Measurements from ENCODE around the gene PRR11.
"Not testable (repeated sequence)": the region's sequence is repeated elsewhere in the genome, so short reads cannot be mapped to it uniquely, and the experiment has no call there.

PRR11 gene

DNA sequence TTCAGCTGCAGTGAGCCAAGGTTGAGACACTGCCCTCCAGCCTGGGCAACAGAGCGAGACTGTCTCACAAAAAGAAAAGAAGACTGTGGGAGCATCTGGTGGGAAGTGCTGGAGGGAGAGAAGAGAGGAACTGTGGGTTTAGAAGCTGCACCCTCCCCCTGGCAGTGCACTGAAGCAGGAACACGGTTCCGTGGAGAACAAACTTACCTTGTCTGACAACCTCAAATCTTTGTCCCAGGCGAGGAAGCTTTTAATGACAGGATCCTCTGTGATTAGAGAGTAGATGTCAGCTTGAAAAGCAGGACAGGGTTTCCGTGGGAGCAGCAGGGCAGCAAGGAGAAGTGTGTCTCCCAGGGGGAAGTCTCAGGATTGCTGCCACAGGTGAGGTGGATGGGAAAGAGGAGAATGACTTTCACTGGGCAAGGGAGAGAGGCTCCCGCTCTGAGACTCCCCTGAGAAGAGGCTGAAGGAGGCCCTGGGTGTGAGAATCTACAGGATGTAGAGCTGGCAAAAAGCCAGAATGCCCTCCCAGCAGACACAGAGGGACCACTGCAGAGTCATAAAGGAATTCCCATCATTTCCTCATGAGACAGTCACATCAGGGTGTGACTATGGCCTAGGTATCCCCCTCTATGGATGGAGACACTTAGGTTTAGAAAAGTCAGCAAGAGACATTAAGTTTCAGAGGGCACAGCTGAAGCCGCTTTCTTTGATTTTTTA lies 22.9 kb downstream of the PRR11 start:
- Histone ChIP-seq H3K9ac (ENCODE audit: low read depth, low read length) (no peak overlapping the region), H3K79me2 (ENCODE audit: insufficient read depth, low read length) (peaks cover 82% of the 10 kb centered on the region), H3K4me1 (ENCODE audit: insufficient read depth, low read length) (no peaks in the 10 kb centered on the region), H3K9me3 (ENCODE audit: insufficient read depth, low read length, severe bottlenecking) (no peaks in the 10 kb centered on the region), H3K4me3 (ENCODE audit: low read depth in 1 of 2, low read length in 2 of 2) (no peak overlapping the region), H3K27me3 (ENCODE audit: insufficient read depth, low read length, poor library complexity) (no peaks in the 10 kb centered on the region), H3K4me2 (ENCODE audit: insufficient read depth, low read length) (no peak overlapping the region), H3K36me3 (ENCODE audit: insufficient read depth, low read length) (peaks cover 74% of the 10 kb centered on the region), H2AFZ (ENCODE audit: low read depth, low read length) (no peak overlapping the region), H3K27ac (ENCODE audit: low read length) (no peak overlapping the region), H4K20me1 (ENCODE audit: insufficient read depth, low read length) (peaks cover 28% of the 10 kb centered on the region; the same call in 1 of the 2 replicates)
- no peak for DNase-seq
- TF ChIP-seq, protein P1, sequence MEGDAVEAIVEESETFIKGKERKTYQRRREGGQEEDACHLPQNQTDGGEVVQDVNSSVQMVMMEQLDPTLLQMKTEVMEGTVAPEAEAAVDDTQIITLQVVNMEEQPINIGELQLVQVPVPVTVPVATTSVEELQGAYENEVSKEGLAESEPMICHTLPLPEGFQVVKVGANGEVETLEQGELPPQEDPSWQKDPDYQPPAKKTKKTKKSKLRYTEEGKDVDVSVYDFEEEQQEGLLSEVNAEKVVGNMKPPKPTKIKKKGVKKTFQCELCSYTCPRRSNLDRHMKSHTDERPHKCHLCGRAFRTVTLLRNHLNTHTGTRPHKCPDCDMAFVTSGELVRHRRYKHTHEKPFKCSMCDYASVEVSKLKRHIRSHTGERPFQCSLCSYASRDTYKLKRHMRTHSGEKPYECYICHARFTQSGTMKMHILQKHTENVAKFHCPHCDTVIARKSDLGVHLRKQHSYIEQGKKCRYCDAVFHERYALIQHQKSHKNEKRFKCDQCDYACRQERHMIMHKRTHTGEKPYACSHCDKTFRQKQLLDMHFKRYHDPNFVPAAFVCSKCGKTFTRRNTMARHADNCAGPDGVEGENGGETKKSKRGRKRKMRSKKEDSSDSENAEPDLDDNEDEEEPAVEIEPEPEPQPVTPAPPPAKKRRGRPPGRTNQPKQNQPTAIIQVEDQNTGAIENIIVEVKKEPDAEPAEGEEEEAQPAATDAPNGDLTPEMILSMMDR (IDR thresholded peaks at IDR 0.05; ENCODE audit: borderline replicate concordance, extremely low read depth, low read length, poor library complexity, severe bottlenecking): no peak
- TF ChIP-seq EZH2 (IDR thresholded peaks at IDR 0.05; ENCODE audit: borderline replicate concordance, low read depth, low read length, severe bottlenecking): no peak
- no peak for ATAC-seq (ENCODE audit: insufficient read depth, low read depth)

DNA sequence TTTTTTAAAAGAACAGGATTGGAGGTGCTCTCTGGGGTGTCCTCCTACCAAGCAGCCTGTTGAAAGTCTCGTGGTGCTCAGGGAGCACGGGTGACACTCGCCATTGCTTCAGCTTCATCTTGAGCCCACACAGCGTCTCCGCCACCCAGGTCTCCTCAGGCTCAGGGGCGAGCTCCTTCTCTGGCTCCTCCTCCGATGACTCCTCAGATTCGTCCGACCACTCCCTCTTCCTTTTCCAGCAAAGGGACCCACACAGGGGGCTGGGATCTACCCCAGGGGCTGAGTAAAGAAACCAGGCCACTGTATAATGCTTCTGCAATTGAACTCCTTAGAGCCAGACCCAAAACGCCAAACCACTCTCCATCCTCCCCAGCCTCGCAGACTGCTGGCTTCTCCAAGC lies 24.1 kb downstream of the PRR11 start:
- H3K27me3 ChIP-seq (ENCODE audit: insufficient read depth, low read length, poor library complexity); H2AFZ ChIP-seq (ENCODE audit: low read depth, low read length); H3K4me2 ChIP-seq (ENCODE audit: insufficient read depth, low read length); H3K4me1 ChIP-seq (ENCODE audit: insufficient read depth, low read length); H3K9me3 ChIP-seq (ENCODE audit: insufficient read depth, low read length, severe bottlenecking); H3K9ac ChIP-seq (ENCODE audit: low read depth, low read length); DNase-seq; ATAC-seq (ENCODE audit: insufficient read depth, low read depth); H3K27ac ChIP-seq (ENCODE audit: low read length); H3K4me3 ChIP-seq (ENCODE audit: low read depth in 1 of 2, low read length in 2 of 2): not testable (repeated sequence)
- Histone ChIP-seq H3K36me3 (ENCODE audit: insufficient read depth, low read length) (peaks cover 70% of the 10 kb centered on the region), H4K20me1 (ENCODE audit: insufficient read depth, low read length) (peaks cover 21% of the 10 kb centered on the region; the same call in 1 of the 2 replicates), H3K79me2 (ENCODE audit: insufficient read depth, low read length) (peaks cover 70% of the 10 kb centered on the region)

DNA sequence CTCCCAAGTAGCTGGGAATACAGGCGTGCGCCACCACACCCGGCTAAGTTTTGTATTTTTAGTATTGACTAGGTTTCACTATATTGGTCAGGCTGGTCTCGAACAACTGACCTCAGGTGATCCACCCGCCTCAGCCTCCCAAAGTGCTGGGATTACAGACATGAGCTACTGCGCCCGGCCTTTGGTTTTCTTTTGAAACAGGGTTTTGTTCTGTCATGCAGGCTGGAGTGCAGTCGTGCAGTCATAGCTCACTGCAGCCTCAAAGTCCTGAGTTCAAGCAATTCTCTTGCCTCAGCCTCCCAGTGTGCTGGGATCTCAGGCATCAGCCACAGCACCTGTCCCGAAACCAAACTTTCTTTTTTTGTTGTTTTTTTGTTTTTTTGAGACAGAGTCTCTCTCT lies 25.1 kb downstream of the PRR11 start:
- peaks cover 72% of the 10 kb centered on the region for H3K36me3 ChIP-seq (ENCODE audit: insufficient read depth, low read length)
- no peaks in the 10 kb centered on the region for H3K9me3 ChIP-seq (ENCODE audit: insufficient read depth, low read length, severe bottlenecking)
- H3K9ac ChIP-seq (ENCODE audit: low read depth, low read length): no peak overlapping the region
- H3K4me2 ChIP-seq (ENCODE audit: insufficient read depth, low read length): no peak overlapping the region
- no peak overlapping the region for H3K4me3 ChIP-seq (ENCODE audit: low read depth in 1 of 2, low read length in 2 of 2)
- TF ChIP-seq, protein P1 (IDR thresholded peaks at IDR 0.05; ENCODE audit: borderline replicate concordance, extremely low read depth, low read length, poor library complexity, severe bottlenecking): no peak
- no peak for TF ChIP-seq EZH2 (IDR thresholded peaks at IDR 0.05; ENCODE audit: borderline replicate concordance, low read depth, low read length, severe bottlenecking)
- H2AFZ ChIP-seq (ENCODE audit: low read depth, low read length): no peak overlapping the region
- no peaks in the 10 kb centered on the region for H3K27me3 ChIP-seq (ENCODE audit: insufficient read depth, low read length, poor library complexity)
- DNase-seq: no peak
- H3K79me2 ChIP-seq (ENCODE audit: insufficient read depth, low read length): peaks cover 60% of the 10 kb centered on the region
- H4K20me1 ChIP-seq (ENCODE audit: insufficient read depth, low read length): peaks cover 21% of the 10 kb centered on the region; the same call in 1 of the 2 replicates
- no peak for ATAC-seq (ENCODE audit: insufficient read depth, low read depth)
- H3K4me1 ChIP-seq (ENCODE audit: insufficient read depth, low read length): no peaks in the 10 kb centered on the region
- H3K27ac ChIP-seq (ENCODE audit: low read length): no peak overlapping the region

DNA sequence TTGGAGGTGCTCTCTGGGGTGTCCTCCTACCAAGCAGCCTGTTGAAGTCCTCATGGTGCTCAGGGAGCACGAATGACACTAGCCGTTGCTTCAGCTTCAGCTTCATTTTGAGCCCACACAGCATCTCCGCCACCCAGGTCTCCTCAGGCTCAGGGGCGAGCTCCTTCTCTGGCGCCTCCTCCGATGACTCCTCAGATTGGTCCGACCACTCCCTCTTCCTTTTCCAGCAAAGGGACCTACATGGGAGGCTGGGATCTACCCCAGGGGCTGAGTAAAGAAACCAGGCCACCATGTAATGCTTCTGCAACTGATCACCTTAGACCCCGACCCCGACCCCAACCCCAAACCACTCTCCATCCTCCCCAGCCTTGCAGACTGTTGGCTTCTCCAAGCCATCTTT lies 25.9 kb downstream of the PRR11 start:
- no peaks in the 10 kb centered on the region for H3K4me1 ChIP-seq (ENCODE audit: insufficient read depth, low read length)
- peaks cover 75% of the 10 kb centered on the region for H3K36me3 ChIP-seq (ENCODE audit: insufficient read depth, low read length)
- no peaks in the 10 kb centered on the region for H3K27me3 ChIP-seq (ENCODE audit: insufficient read depth, low read length, poor library complexity)
- no peak overlapping the region for H2AFZ ChIP-seq (ENCODE audit: low read depth, low read length)
- H3K4me2 ChIP-seq (ENCODE audit: insufficient read depth, low read length): no peak overlapping the region
- peaks cover 15% of the 10 kb centered on the region; the same call in 1 of the 2 replicates for H4K20me1 ChIP-seq (ENCODE audit: insufficient read depth, low read length)
- H3K79me2 ChIP-seq (ENCODE audit: insufficient read depth, low read length): peaks cover 52% of the 10 kb centered on the region
- DNase-seq (no peak), ATAC-seq (ENCODE audit: insufficient read depth, low read depth) (no peak)
- no peak overlapping the region for H3K4me3 ChIP-seq (ENCODE audit: low read depth in 1 of 2, low read length in 2 of 2)
- no peak for TF ChIP-seq EZH2 (IDR thresholded peaks at IDR 0.05; ENCODE audit: borderline replicate concordance, low read depth, low read length, severe bottlenecking)
- TF ChIP-seq, protein P1 (IDR thresholded peaks at IDR 0.05; ENCODE audit: borderline replicate concordance, extremely low read depth, low read length, poor library complexity, severe bottlenecking): no peak
- H3K9me3 ChIP-seq (ENCODE audit: insufficient read depth, low read length, severe bottlenecking): no peaks in the 10 kb centered on the region
- no peak overlapping the region for H3K27ac ChIP-seq (ENCODE audit: low read length)
- no peak overlapping the region for H3K9ac ChIP-seq (ENCODE audit: low read depth, low read length)

Measured in DND-41 (cell line).